GM10847 (cell line): ENCODE results near the gene ZFP42.

Source experiments
- POLR2A ChIP-seq: IDR thresholded peaks from 2 replicates; pipeline ENCODE4 v1.6.1; 2011; ENCODE audit not compliant: insufficient read length; ENCODE audit errors: extremely low read depth

The ZFP42 gene

DNA sequence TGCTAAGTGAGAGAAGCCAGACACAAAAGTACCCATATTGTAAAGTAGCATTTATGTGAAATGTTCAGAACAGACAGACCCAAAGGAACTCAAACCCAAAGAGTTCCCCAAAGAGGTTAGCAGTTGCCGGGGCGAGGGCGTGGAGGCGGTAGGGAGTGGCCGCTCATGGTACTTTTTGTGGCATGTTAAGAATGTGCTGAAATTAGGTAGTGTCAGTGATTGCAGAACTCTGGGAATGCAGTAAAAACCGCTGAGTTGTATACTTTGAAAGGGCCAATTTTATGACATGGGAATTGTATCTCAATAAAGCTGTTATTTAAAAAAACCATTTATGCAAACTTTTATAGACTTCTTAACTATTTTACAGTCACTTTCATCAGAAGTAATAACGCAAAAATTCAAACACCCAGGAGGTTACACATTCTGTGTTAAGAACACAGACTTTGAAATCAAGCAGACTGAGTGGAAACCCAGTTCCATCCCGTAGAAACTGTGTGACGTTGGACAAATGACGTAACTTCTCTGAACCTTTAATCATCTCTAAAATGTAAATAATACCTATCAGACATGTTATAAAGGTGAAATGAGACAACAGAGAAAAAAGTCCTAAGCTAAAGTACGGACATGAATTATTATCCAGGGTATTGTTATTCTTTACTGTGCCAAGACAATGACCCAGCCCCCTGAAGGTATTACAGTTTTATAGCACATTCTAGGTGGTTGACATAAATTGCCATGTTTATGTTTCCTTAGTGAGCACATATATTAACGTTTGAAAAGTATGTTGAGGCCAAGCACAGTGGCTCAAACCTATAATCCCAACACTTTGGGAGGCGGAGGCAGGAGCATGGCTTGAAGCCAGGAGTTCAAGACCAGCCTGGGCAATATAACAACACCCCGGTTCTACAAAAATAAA, 19.7 kb downstream of the ZFP42 start:
- no peak for TF ChIP-seq POLR2A

DNA sequence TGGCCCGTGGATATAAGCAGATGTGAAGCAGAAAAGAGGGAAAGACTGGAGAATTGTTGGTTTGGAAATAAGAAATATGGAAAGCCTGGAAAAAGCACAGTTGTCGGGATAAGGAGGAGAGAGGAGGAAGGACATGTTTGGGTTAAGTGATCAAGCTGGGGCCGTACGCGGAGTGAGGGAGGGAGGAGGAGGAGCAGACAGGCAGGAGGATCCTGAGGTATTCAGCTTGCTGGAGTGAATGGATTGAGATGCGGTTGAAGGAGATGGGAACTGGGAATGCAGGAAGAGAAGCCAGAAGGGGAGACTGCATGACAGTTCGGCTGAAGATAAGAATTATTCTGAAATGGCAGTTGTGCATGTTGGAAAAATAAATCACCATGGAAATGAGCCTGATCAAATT, 21.2 kb downstream of the ZFP42 start:
- no peak for TF ChIP-seq POLR2A

DNA sequence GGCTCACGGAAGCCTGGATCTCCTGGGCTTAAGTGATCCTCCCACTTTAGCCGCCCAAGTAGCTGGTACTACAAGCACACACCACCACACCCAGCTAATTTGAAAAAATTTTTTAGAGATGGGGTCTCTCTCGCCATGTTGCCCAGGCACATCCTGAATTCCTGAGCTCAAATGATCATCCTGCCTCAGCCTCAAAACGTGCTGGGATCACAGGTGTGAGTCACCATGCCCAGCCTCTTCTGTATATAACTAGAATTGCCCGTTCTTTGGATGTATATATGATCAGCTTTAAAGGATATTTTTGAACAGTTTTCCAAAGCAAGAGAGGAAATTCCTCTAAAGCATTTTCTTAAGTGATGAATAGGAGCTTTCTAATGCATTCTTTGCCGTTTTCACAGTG, 22.7 kb downstream of the ZFP42 start:
- no peak for TF ChIP-seq POLR2A

DNA sequence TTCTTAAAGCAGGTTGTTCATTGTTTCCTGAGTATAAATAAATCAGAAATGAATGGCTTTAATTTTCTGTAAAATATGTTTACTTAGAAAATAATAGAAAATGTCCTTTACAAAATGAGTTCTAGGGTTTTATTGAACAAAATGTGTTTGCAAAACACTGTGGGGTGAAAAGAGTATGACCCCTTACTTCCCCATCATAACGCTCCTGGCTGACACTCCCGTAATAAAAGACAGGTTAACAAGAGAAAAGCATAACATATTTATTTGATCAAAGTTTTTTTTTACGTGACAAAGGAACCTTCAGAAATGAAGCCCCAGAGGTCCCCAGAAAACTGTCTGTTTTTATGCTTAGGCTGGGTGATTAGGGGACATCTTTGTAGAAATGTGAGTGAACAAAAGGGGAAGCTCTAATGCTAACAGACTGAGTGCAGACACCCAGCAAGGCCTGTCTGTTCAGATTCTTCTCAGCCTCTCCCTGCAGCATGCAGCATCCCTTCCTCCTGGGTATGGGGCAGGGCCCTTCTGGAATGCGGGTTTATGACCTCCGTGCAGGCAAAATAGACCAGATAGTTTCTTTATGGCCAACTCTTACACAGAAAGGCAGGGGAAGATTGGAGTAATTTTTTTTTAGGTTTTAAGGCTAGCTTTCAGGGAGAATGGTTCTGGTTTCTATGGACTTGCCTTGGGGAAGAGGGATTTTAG, 26.1 kb downstream of the ZFP42 start:
- TF ChIP-seq POLR2A, result no peak

DNA sequence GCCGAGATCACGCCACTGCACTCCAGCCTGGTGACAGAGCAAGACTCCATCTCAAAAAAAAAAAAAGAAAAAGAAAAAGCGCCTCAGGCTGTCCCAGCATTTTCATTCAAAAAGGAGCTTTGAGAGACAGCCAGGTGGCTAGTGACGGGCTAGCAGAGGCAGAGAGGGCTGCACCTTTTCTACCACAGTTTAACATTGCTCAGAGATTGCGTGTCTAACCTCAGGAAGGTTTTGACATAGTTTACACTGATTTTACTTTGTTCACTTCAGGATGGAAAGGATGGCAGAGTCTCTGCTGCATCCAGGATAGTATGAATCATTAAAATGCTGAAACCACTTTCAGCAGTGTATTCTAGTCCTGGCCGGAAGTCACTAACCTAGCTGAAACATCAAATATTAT, 28.1 kb downstream of the ZFP42 start:
- TF ChIP-seq POLR2A, result no peak

DNA sequence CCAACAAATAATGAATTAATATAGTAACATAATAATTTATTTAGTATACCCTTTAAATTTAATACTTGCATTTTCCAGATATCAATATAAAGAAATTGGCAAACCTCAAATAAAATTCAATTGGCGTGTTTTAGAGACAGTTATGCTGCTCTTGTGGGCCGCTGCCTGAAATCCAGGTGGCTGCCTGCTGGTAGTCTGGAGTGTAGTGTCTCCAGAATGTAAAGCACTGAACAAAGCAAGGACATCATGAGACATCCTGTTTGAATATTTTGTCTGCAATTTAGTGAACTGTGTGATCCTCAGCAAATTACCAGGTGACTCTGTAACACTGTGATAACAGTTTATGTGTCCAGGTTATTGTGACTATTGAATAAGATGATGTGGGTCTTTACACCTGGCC, 29.9 kb downstream of the ZFP42 start:
- TF ChIP-seq POLR2A, result no peak

DNA sequence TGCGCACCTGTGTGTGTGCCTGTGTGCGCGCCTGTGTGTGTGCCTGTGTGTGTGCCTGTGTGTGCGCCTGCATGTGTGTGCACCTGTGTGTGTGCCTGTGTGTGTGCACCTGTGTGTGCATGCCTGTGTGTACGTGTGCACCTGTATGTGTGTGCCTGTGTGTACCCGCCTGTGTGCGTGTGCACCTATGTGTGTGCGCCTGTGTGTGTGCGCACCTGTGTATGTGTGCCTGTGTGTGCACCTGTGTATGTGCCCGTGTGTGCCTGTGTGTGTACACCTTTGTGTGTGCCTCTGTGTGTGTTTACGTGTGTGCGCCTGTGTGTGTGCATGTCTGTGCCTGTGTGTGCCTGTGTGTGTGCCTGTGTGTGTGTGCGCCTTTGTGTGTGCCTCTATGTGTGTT, 33.5 kb downstream of the ZFP42 start:
- TF ChIP-seq POLR2A, result no peak

DNA sequence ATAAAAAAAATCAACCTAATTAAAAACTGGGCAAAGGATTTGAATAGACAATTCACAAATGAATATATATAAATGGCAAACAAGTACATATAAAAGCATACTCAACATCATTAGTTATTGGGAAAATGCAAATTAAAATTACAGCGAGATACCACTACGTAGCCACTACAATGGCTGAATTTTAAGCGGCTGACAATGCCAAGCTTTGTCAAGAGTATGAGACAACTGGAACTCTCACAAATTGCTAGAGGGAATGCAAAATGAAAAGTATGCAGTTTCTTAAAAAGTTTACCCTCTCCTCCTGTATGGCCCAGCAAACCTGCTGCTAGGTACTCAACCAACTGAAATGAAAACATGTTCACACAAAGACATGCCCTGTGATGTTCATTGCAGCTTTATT, 34.8 kb downstream of the ZFP42 start:
- no peak for TF ChIP-seq POLR2A

DNA sequence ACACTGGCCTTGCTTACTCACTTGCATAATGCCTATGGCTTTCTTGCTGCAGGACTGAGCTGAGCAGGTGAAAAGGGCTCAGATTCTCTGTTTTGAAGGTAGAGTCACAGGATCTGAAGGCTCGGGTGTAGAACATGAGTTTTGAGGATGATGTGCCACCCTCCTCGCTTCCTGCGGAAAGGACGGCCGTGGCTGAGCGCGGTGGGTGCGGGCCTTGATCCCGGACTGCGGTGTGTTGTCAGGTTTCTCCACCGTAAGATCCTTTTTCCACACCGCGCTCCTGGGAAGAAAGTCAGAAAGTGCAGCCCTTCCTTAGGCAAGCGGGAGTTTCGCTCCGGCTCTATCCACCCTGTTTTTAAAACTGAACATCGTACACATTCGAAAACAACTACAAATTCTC, 36.2 kb downstream of the ZFP42 start:
- no peak for TF ChIP-seq POLR2A

DNA sequence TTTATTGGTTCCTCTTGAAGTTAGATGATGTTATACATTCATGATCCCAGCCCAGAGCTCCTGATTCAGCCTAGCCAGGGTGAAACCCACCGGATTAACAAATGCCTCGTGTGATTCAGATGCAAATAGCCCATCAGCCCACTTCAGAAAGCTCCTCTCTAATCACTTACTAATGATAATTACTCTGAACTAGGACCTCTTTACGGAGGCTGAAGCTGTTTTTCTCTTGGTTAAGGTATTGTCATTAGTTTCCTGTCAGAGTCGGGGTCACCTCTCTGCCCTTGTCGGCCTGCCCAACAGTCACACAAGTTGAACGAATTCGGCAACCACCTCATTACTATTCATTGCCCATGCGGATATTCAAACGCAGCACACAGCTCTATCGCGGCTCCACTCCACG, 36.6 kb downstream of the ZFP42 start:
- TF ChIP-seq POLR2A, result no peak

DNA sequence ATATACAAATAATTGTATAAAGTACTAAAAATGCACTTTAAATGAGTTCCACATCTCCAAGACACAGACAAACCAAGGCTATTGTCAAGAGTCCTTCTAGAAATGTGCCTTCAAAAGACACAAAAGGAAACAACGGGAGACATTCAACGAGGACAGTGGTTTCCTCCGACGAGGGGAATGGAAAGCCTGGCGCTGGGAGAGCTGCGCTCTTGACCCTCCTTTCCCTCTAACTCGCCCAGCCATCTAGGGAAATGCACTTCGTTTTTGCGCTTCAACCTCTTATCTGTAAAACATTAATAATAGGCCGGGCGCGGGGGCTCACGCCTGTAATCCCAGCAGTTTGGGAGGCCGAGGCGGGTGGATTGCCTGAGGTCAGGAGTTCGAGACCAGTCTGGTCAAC, 37.0 kb downstream of the ZFP42 start:
- no peak for TF ChIP-seq POLR2A

DNA sequence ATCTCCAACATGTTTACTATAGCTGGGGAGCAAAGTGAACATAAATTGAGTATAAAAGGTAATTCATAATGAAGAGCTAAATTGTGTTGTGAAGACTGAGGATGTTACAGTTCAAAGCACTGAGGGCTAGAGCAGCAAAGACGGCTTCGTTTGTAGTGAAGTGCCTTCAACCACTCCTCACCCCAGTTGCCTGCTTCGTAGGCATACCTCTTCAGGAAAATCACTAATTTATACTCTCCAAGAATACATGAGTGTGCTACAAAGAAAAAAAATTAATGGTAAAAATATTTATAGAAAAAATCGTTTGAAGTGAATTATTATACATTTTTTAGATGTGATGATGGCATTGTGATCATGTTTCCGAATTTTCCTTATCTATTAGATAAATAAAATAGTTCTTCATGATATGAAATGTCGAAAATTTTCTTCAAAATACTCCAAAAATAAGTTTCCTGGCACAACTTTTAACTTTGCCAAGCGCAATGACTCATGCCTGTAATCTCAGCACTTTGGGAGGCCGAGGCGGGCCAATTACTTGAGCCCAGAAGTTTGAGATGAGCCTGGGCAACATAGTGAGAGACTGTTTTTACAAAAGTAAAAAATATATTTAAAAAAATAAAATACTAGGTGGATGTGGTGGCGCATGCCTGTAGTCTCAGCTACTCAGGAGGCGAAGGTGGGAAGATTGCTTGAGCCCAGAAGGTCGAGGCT, 41.6 kb downstream of the ZFP42 start:
- no peak for TF ChIP-seq POLR2A

DNA sequence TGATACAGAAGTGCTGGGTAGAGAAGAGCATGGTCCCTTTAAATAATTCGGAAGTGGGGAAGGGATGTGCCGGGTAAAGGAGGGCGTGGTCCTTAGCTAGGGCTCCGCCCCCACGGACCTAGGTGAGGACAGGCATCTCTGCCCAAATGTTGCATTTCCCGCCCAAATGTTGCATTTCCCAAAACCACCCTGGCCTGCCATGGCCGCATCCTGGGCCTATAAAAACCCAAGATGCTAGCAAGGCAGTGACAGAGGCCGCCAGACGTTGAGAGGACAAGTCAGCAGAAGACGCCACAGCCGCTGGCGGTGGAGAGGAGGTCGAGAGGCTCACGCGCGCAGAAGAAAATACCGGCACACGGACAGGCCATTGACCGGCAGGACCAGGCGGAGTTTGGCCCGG, 46.1 kb downstream of the ZFP42 start:
- TF ChIP-seq POLR2A, result no peak

DNA sequence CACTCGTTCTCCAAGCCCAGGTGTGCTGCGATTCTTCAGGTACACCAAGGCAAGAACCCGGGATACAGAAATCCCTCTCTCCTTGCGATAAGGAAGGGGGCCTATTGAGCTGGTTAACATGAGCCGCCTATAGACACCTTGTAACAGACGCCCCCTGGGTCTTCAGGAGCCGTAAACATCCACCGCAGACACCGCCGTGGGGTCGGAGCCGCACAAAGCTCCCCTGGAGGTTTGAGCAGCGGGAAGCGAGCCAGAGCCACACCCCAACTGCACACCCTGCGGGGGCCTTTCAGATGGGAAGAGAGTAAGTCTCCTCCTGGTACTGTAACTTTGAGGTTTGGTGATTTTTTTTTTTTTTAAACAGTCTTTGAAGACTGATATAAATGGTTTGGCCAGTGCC, 46.6 kb downstream of the ZFP42 start:
- no peak for TF ChIP-seq POLR2A

DNA sequence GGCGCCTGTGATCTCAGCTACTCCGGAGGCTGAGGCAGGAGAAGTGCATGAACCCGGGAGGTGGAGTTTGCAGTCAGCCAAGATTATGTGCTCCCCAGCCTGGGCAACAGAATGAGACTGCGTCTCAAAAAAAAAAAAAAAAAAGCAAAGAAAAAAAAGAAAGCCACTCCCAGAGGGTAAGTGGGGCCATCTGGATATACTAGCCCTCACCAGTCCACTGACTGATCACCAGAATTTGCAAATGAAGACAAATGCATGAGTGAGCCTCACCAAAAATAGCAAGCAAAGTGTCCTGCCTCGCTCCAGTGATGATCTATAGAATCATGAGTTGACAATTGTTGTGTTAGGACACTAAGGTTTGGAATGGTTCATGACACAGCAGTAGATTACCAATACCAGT, 47.6 kb downstream of the ZFP42 start:
- no peak for TF ChIP-seq POLR2A

DNA sequence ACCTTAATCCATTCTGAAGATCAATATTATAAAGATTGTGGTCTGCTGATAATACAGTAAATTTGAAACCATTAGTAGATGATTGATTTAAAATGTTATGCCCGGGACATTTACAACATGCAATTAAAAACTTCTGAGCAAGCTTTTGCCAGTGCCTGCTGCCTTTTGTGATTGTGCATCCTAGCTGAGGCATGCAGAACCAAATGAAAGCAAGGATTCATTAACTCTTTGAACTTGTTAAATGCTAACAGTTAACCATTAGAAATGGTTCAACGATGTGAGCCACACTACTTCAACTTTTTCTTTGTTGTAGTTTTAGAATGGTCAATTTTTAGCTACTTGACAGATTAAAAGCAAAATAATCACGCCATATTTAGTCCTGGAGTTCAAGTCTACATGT, 51.1 kb downstream of the ZFP42 start:
- no peak for TF ChIP-seq POLR2A
